ENCODE data around the gene CPN1. TPM values are rescaled to one million over a fixed set of nuclear protein-coding genes. Genes with fewer than 3 reads are reported as not detected.

CPN1 gene
- total RNA-seq, 1 experiment from 2014 or later = 0.12 TPM

- TF ChIP-seq POLR2A (IDR thresholded peaks at IDR 0.05; ENCODE audit: borderline replicate concordance, extremely low read depth, insufficient read depth, insufficient read length) (no peak), ATF3 (IDR thresholded peaks at IDR 0.05) (no peak), CTCF (IDR thresholded peaks at IDR 0.05 in 2 of 3, conservative IDR thresholded peaks at IDR 0.05 in 1 of 3; ENCODE audit: borderline replicate concordance in 1 of 3, insufficient read depth in 1 of 3, low read depth in 2 of 3, low read length in 2 of 3) (no peak), CEBPB (IDR thresholded peaks at IDR 0.05; ENCODE audit: low read depth) (no peak), FOSL1 (IDR thresholded peaks at IDR 0.05; ENCODE audit: low read depth) (no peak), REST (IDR thresholded peaks at IDR 0.05; ENCODE audit: low read depth) (no peak), CBX3 (IDR thresholded peaks at IDR 0.05; ENCODE audit: low read depth) (no peak), POLR2AphosphoS5 (IDR thresholded peaks at IDR 0.05; ENCODE audit: low read depth, low read length) (no peak), SIN3A (IDR thresholded peaks at IDR 0.05; ENCODE audit: low read depth) (no peak), TCF7L2 (IDR thresholded peaks at IDR 0.05; ENCODE audit: borderline replicate concordance, extremely low read depth, insufficient read depth, insufficient read length) (no peak), RAD21 (IDR thresholded peaks at IDR 0.05; ENCODE audit: low read depth) (no peak), SRF (IDR thresholded peaks at IDR 0.05; ENCODE audit: low read depth) (no peak)
- BruUV-seq (replicated peaks) = no TSS peak
- Histone ChIP-seq H3K9me2 (ENCODE audit: insufficient read depth) (no peaks in the 10 kb centered on the region), H4K20me1 (ENCODE audit: insufficient read depth) (peaks cover 19% of the 10 kb centered on the region; the same call in 1 of the 2 replicates), H3K4me1 (ENCODE audit: control insufficient read depth in 1 of 2, insufficient read depth in 2 of 2, low read length in 2 of 2) (peaks cover 45 to 59% of the 10 kb centered on the region in 2 experiments), H3K9me3 (ENCODE audit: control insufficient read depth in 1 of 2, insufficient read depth in 1 of 2, low read depth in 1 of 2, low read length in 2 of 2) (no peaks in the 10 kb centered on the region), H3K79me2 (ENCODE audit: insufficient read depth, low read length) (peaks cover 100% of the 10 kb centered on the region), H3K9ac (ENCODE audit: low read length) (no peak overlapping the region), H3K36me3 (ENCODE audit: control insufficient read depth in 1 of 2, insufficient read depth in 2 of 2, low read length in 2 of 2) (peaks cover 0 to 18% of the 10 kb centered on the region in 2 experiments; a peak in 1 of 4 replicates), H2AFZ (ENCODE audit: low read depth, low read length, poor library complexity, severe bottlenecking) (no peak overlapping the region), H3K27ac (ENCODE audit: low read depth, low read length) (no peak overlapping the region), H3K4me2 (ENCODE audit: low read length) (peak overlapping the region; percentile 5; the same call in 1 of the 2 replicates), H3K4me3 (replicated peaks in 1 of 2; ENCODE audit: low read depth in 1 of 2, low read length in 2 of 2) (no peak overlapping the region), H3K27me3 (ENCODE audit: insufficient read depth, low read length) (no peaks in the 10 kb centered on the region)
- ChIA-PET CTCF (no interaction called here), POLR2A (interaction anchor here (1.7 to 2.0 kb wide), 2 partner anchors 10 to 15 kb away, joined by 4 to 10 read pairs; no protein-coding TSS in a partner anchor), RAD21 (ENCODE audit: low non-redundant PET in 1 of 2, low total read pairs in 2 of 2, uncharacterized antibody in 2 of 2, unreplicated experiment in 2 of 2) (no interaction called here)
- DNase-seq (ENCODE audit: low read depth, low spot score) (no peak), ATAC-seq (no peak)
- intact Hi-C loops (cut with micrococcal nuclease) = no loop called here
Measured at GRCh38 chr10:99995713-99996112, 86.0 kb downstream of the CPN1 start.
